GM23338 (cell line): ENCODE data around the gene CFI. TPM values are rescaled to one million over a fixed set of nuclear protein-coding genes. Genes with fewer than 3 reads are reported as not detected.
"Not testable (repeated sequence)": the region's sequence is repeated elsewhere in the genome, so short reads cannot be mapped to it uniquely, and the experiment has no call there.

Source experiments
- ATAC-seq: fragments of 200-7000 bp; cut with Tn5 transposase; 3 replicates; pipeline ENCODE4 v1.9.1; 2020
- DNase-seq: peaks from one replicate; pipeline ENCODE4 v3.0.0-alpha.2; 2015; ENCODE audit warnings: low spot score
- H2AFZ ChIP-seq: fragments of 200-600 bp; sonication (generic); 2 replicates; pipeline ENCODE4 v1.8.0; 2016; ENCODE audit warnings: antibody characterized with exemption, mild to moderate bottlenecking, moderate library complexity
- H3F3A ChIP-seq: fragments of 200-600 bp; sonication (generic); replicated peaks from 2 replicates; pipeline ENCODE4 v1.8.0; 2017; ENCODE audit warnings: antibody characterized with exemption, mixed run types, low read depth
- H3K27ac ChIP-seq: fragments of 200-600 bp; sonication (generic); 2 replicates; pipeline ENCODE4 v1.6.1; 2016; ENCODE audit warnings: low read depth
- H3K27me3 ChIP-seq: fragments of 200-600 bp; sonication (generic); 2 replicates; pipeline ENCODE4 v1.8.0; 2016; ENCODE audit warnings: mild to moderate bottlenecking, mixed run types, moderate library complexity; ENCODE audit not compliant: insufficient read depth
- H3K36me3 ChIP-seq: fragments of 200-600 bp; sonication (generic); 2 replicates; pipeline ENCODE4 v1.8.0; 2016; ENCODE audit warnings: mild to moderate bottlenecking; ENCODE audit not compliant: insufficient read depth
- H3K4me1 ChIP-seq: fragments of 200-600 bp; sonication (generic); 2 replicates; pipeline ENCODE4 v1.8.0; 2016; ENCODE audit warnings: mild to moderate bottlenecking, moderate library complexity; ENCODE audit not compliant: insufficient read depth
- H3K4me2 ChIP-seq: fragments of 200-600 bp; sonication (generic); 2 replicates; pipeline ENCODE4 v1.7.1; 2017; ENCODE audit warnings: mixed run types
- H3K4me3 ChIP-seq: fragments of 200-600 bp; sonication (generic); 2 replicates; pipeline ENCODE4 v1.6.1; 2016; ENCODE audit warnings: mixed run types
- H3K79me2 ChIP-seq: fragments of 200-600 bp; sonication (generic); replicated peaks from 2 replicates; pipeline ENCODE4 v1.8.0; 2017; ENCODE audit warnings: mild to moderate bottlenecking; ENCODE audit not compliant: insufficient read depth
- H3K9me2 ChIP-seq: fragments of 200-600 bp; sonication (generic); 2 replicates; pipeline ENCODE4 v1.8.0; 2017; ENCODE audit not compliant: insufficient read depth
- H4K20me1 ChIP-seq: fragments of 200-600 bp; sonication (generic); replicated peaks from 2 replicates; pipeline ENCODE4 v1.8.0; 2017; ENCODE audit warnings: mild to moderate bottlenecking; ENCODE audit not compliant: insufficient read depth
- H3K27ac Mint-ChIP-seq: 2 replicates; pipeline ENCODE4 v1.8.0; 2020; ENCODE audit warnings: inconsistent platforms, mild to moderate bottlenecking, moderate library complexity, mixed read lengths
- H3K27me3 Mint-ChIP-seq: 3 replicates; pipeline ENCODE4 v1.8.0; 2022; ENCODE audit warnings: low read depth, mild to moderate bottlenecking, moderate library complexity, mixed read lengths, inconsistent platforms; ENCODE audit not compliant: insufficient read depth, poor library complexity
- H3K36me3 Mint-ChIP-seq: 3 replicates; pipeline ENCODE4 v1.8.0; 2021; ENCODE audit warnings: low read depth, mild to moderate bottlenecking, inconsistent platforms, moderate library complexity, mixed read lengths
- H3K4me1 Mint-ChIP-seq: 3 replicates; pipeline ENCODE4 v1.8.0; 2020; ENCODE audit warnings: mild to moderate bottlenecking, inconsistent platforms, mixed read lengths
- H3K4me3 Mint-ChIP-seq: 3 replicates; pipeline ENCODE4 v1.8.0; 2021; ENCODE audit warnings: moderate library complexity, mild to moderate bottlenecking, inconsistent platforms, mixed read lengths
- H3K9me3 Mint-ChIP-seq: 3 replicates; pipeline ENCODE4 v1.8.0; 2020; ENCODE audit warnings: moderate library complexity, mild to moderate bottlenecking, inconsistent platforms, mixed read lengths
- CREB1 ChIP-seq: fragments of 250-450 bp; sonication (Bioruptor Pico); IDR thresholded peaks from 2 replicates; pipeline ENCODE4 v1.5.0; 2020; ENCODE audit warnings: low read depth, mild to moderate bottlenecking, moderate library complexity
- ETS1 ChIP-seq: IDR thresholded peaks from 2 replicates; pipeline ENCODE4 v1.6.1; 2016; ENCODE audit warnings: antibody characterized with exemption
- EZH2 ChIP-seq: fragments of 200-600 bp; sonication (generic); IDR thresholded peaks from one replicate; pipeline ENCODE4 v1.8.0; 2017; ENCODE audit warnings: antibody characterized with exemption, mild to moderate bottlenecking, low read depth; ENCODE audit not compliant: unreplicated experiment
- EZH2phosphoT487 ChIP-seq: fragments of 200-600 bp; sonication (generic); IDR thresholded peaks from one replicate; pipeline ENCODE4 v1.8.1; 2018; ENCODE audit warnings: antibody characterized with exemption; ENCODE audit not compliant: unreplicated experiment
- JUNB ChIP-seq: IDR thresholded peaks from one replicate; pipeline ENCODE4 v1.6.1; 2016; ENCODE audit warnings: antibody characterized with exemption; ENCODE audit not compliant: unreplicated experiment
- NANOG ChIP-seq: IDR thresholded peaks from 2 replicates; pipeline ENCODE4 v1.6.1; 2016; ENCODE audit warnings: antibody characterized with exemption, borderline replicate concordance
- POLR2AphosphoS5 ChIP-seq: IDR thresholded peaks from 2 replicates; pipeline ENCODE4 v1.6.1; 2016; ENCODE audit warnings: antibody characterized with exemption, low read depth
- REST ChIP-seq: IDR thresholded peaks from one replicate; pipeline ENCODE4 v1.6.1; 2018; ENCODE audit warnings: antibody characterized with exemption; ENCODE audit not compliant: unreplicated experiment
- ZNF114 ChIP-seq: fragments of 250-450 bp; sonication (Bioruptor Pico); IDR thresholded peaks from 2 replicates; pipeline ENCODE4 v1.5.0; 2020; ENCODE audit warnings: mild to moderate bottlenecking, moderate library complexity
- polyA plus RNA-seq: library from polyadenylated mRNA; unstranded; fragments of >200 nt; fragmentation: Nextera tagmentation; extraction: Ambion mirVana; gene quantifications from 2 replicates; pipeline ENCODE4 v1.2.1, GENCODE V29; 2016
- total RNA-seq: library from RNA; depleted of rRNA; stranded (reverse); fragments of >200 nt; shearing (Covaris generic); gene quantifications from 2 replicates; pipeline ENCODE4 v1.2.3, GENCODE V29; 2014

The CFI gene
- total and polyA plus RNA-seq, 2 experiments from 2014 or later, result not detected

- no peaks in the 10 kb centered on the region for H3K9me3 Mint-ChIP-seq
- no peak overlapping the region for H3K27ac Mint-ChIP-seq
- Histone ChIP-seq H4K20me1 (no peaks in the 10 kb centered on the region), H3K79me2 (no peaks in the 10 kb centered on the region), H3K27ac (no peak overlapping the region), H3F3A (no peaks in the 10 kb centered on the region), H3K9me2 (no peaks in the 10 kb centered on the region), H3K27me3 (no peaks in the 10 kb centered on the region), H3K4me1 (no peaks in the 10 kb centered on the region), H2AFZ (peak overlapping the region; percentile 44; the same call in 1 of the 2 replicates), H3K36me3 (no peaks in the 10 kb centered on the region), H3K4me2 (no peak overlapping the region), H3K4me3 (no peak overlapping the region)
- ATAC-seq (no peak), DNase-seq (no peak)
- no peaks in the 10 kb centered on the region for H3K36me3 Mint-ChIP-seq
- H3K4me3 Mint-ChIP-seq, result no peak overlapping the region
- TF ChIP-seq POLR2AphosphoS5, result no peak
- TF ChIP-seq JUNB, result no peak
- no peak for TF ChIP-seq REST
- no peak for TF ChIP-seq EZH2
- no peak for TF ChIP-seq EZH2phosphoT487
- TF ChIP-seq ETS1, result no peak
- TF ChIP-seq CREB1 (CRISPR knock-in tag), result no peak
- no peak for TF ChIP-seq NANOG
- TF ChIP-seq ZNF114 (CRISPR knock-in tag), result no peak
- H3K27me3 Mint-ChIP-seq, result no peaks in the 10 kb centered on the region
- H3K4me1 Mint-ChIP-seq, result no peaks in the 10 kb centered on the region
These were observed 15.0 kb downstream of the CFI start for GRCh38 chr4:109786846-109787245.

DNA sequence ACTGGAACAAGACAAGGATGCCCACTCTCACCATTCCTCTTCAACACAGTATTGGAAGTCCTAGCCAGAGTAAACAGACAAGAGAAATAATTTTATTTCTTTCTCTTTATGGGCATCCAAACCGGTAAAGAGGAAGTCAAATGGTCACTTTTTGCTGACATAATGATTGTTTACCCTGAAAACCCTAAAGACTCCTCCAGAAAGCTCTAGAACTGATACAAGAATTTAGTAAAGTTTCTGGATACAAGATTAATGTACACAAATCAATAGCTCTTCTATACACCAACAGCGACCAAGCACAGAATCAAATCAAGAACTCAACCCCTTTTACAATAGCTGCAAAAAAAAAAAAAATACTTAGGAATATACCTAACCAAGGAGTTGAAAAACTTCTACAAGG lies 19.7 kb downstream of the CFI start:
- H2AFZ ChIP-seq, H3K79me2 ChIP-seq, H3K36me3 Mint-ChIP-seq, H3K4me1 ChIP-seq, H3K9me3 Mint-ChIP-seq, H3K27ac ChIP-seq, H3K4me1 Mint-ChIP-seq, H4K20me1 ChIP-seq, H3K27ac Mint-ChIP-seq, DNase-seq, H3K4me3 ChIP-seq, H3K4me2 ChIP-seq, H3K27me3 Mint-ChIP-seq, H3K27me3 ChIP-seq, H3F3A ChIP-seq, ATAC-seq, H3K4me3 Mint-ChIP-seq, H3K9me2 ChIP-seq, H3K36me3 ChIP-seq: not testable (repeated sequence)
